H1 (cell line): ENCODE measurements around the gene TBC1D9B. TPM values are rescaled to one million over a fixed set of nuclear protein-coding genes. Genes with fewer than 3 reads are reported as not detected.

Experiments
- CTCF ChIA-PET: fragments of 300-600 bp; sonication (Branson Sonifier 250); formaldehyde crosslinking; loops from one replicate; lab custom pipeline; 2021; ENCODE audit not compliant: partially characterized antibody; lab: Charles Lee
- POLR2A ChIA-PET: fragments of 300-600 bp; sonication (Branson Sonifier 250); formaldehyde crosslinking; loops from one replicate; lab custom pipeline; 2021; ENCODE audit warnings: inconsistent platforms; ENCODE audit not compliant: partially characterized antibody; lab: Charles Lee
- DNase-seq, 2 experiments: peaks; one replicate each; pipeline versions ENCODE4 v3.0.0 to v3.0.0-alpha.2; 2010 to 2022; ENCODE audit warnings: low spot score in 2 of 2, low read depth in 1 of 2, mixed read lengths in 1 of 2
- FAIRE-seq: peaks from 2 replicates; lab custom pipeline; 2011; peaks lifted over from hg19 to GRCh38; lab: Jason Lieb, UNC
- H2AFZ ChIP-seq: 2 replicates; pipeline ENCODE4 v1.8.1; 2012; ENCODE audit warnings: low read length, inconsistent platforms
- H2AK5ac ChIP-seq: 2 replicates; pipeline ENCODE4 v1.6.1; 2013; ENCODE audit warnings: low read depth, low read length
- H2BK120ac ChIP-seq: replicated peaks from 2 replicates; pipeline ENCODE3; 2013; ENCODE audit warnings: low read depth, low read length, inconsistent platforms
- H2BK12ac ChIP-seq: 2 replicates; pipeline ENCODE4 v1.6.1; 2013; ENCODE audit warnings: low read depth, low read length
- H2BK15ac ChIP-seq: 2 replicates; pipeline ENCODE4 v1.6.1; 2013; ENCODE audit warnings: low read length
- H2BK20ac ChIP-seq: 2 replicates; pipeline ENCODE4 v1.6.1; 2013; ENCODE audit warnings: low read length
- H2BK5ac ChIP-seq: 2 replicates; pipeline ENCODE4 v1.6.1; 2013; ENCODE audit warnings: low read depth, low read length
- H3K14ac ChIP-seq: 2 replicates; pipeline ENCODE4 v1.6.1; 2013; ENCODE audit warnings: inconsistent platforms; ENCODE audit not compliant: insufficient read length
- H3K18ac ChIP-seq: 2 replicates; pipeline ENCODE4 v1.6.1; 2013; ENCODE audit warnings: low read length; ENCODE audit errors: extremely low read depth
- H3K23ac ChIP-seq: 2 replicates; pipeline ENCODE4 v1.6.1; 2013; ENCODE audit warnings: inconsistent platforms; ENCODE audit not compliant: insufficient read length
- H3K23me2 ChIP-seq: 2 replicates; pipeline ENCODE4 v1.6.1; 2013; ENCODE audit warnings: low read depth, low read length
- H3K27ac ChIP-seq: 2 replicates; pipeline ENCODE4 v1.6.1; 2011; ENCODE audit warnings: low read depth, low read length, inconsistent platforms
- H3K27me3 ChIP-seq, 4 experiments: replicated peaks in 1 of 4; 1 replicate in 1 of 4; 2 replicates in 3 of 4; pipeline versions ENCODE4 v1.6.1 to v1.8.1; 2011 to 2013; ENCODE audit warnings: low read length in 3 of 4, mild to moderate bottlenecking in 3 of 4, inconsistent platforms in 2 of 4, mixed read lengths in 2 of 4, moderate library complexity in 1 of 4; ENCODE audit not compliant: control insufficient read depth in 3 of 4, insufficient read depth in 3 of 4; ENCODE audit errors: extremely low read depth in 1 of 4
- H3K36me3 ChIP-seq, 4 experiments: 2 replicates each; pipeline versions ENCODE4 v1.6.1 to v1.8.1; 2011 to 2013; ENCODE audit warnings: mild to moderate bottlenecking in 4 of 4, low read length in 3 of 4, moderate library complexity in 2 of 4, control low read depth in 1 of 4, inconsistent platforms in 1 of 4; ENCODE audit not compliant: insufficient read depth in 4 of 4, control insufficient read depth in 2 of 4
- H3K4ac ChIP-seq: replicated peaks from 2 replicates; pipeline ENCODE3; 2013; ENCODE audit warnings: low read length, low read depth, mixed read lengths, inconsistent platforms; ENCODE audit not compliant: insufficient read length
- H3K4me1 ChIP-seq, 4 experiments: replicated peaks in 1 of 4; 1 replicate in 1 of 4; 2 replicates in 3 of 4; pipeline versions ENCODE4 v1.6.1 to v1.8.1; 2011 to 2013; ENCODE audit warnings: low read length in 3 of 4, inconsistent platforms in 2 of 4, mixed read lengths in 1 of 4; ENCODE audit not compliant: insufficient read depth in 4 of 4, control insufficient read depth in 3 of 4
- H3K4me2 ChIP-seq, 2 experiments: 2 replicates each; pipeline versions ENCODE4 v1.6.1 to v1.8.1; 2011 to 2013; ENCODE audit warnings: low read depth in 2 of 2, low read length in 2 of 2, control low read depth in 1 of 2, inconsistent platforms in 1 of 2, mild to moderate bottlenecking in 1 of 2; ENCODE audit not compliant: insufficient read depth in 1 of 2
- H3K4me3 ChIP-seq, 4 experiments: fragments of 200-600, 300-600 bp in 1 of 4; sonication (generic), shearing (Covaris generic), sonication (Bioruptor Twin) in 1 of 4; 2 replicates each; pipeline versions ENCODE4 v1.5.1 to v1.8.1; 2011 to 2016; ENCODE audit warnings: low read length in 4 of 4, low read depth in 3 of 4, control low read depth in 2 of 4, inconsistent platforms in 2 of 4, mild to moderate bottlenecking in 2 of 4, mixed read lengths in 1 of 4, moderate library complexity in 1 of 4; ENCODE audit not compliant: insufficient read depth in 2 of 4; ENCODE audit errors: extremely low read depth in 1 of 4
- H3K56ac ChIP-seq: replicated peaks from 2 replicates; pipeline ENCODE3; 2013; ENCODE audit warnings: low read depth, mild to moderate bottlenecking, mixed read lengths, low read length, inconsistent platforms; ENCODE audit not compliant: insufficient read length
- H3K79me1 ChIP-seq: 2 replicates; pipeline ENCODE4 v1.6.1; 2013; ENCODE audit warnings: low read depth, low read length, control low read depth
- H3K79me2 ChIP-seq, 2 experiments: 2 replicates each; pipeline versions ENCODE4 v1.6.1 to v1.8.1; 2012 to 2013; ENCODE audit warnings: low read length in 2 of 2, mild to moderate bottlenecking in 2 of 2, inconsistent platforms in 1 of 2; ENCODE audit not compliant: insufficient read depth in 2 of 2, control insufficient read depth in 1 of 2
- H3K9ac ChIP-seq, 4 experiments: replicated peaks in 1 of 4; 1 replicate in 1 of 4; 2 replicates in 3 of 4; pipeline versions ENCODE4 v1.6.1 to v1.8.1; 2011 to 2013; ENCODE audit warnings: low read depth in 3 of 4, low read length in 3 of 4, control low read depth in 2 of 4, mild to moderate bottlenecking in 2 of 4, moderate library complexity in 2 of 4, inconsistent platforms in 1 of 4; ENCODE audit errors: extremely low read depth in 1 of 4
- H3K9me3 ChIP-seq, 2 experiments: 2 replicates each; pipeline versions ENCODE4 v1.6.1 to v1.8.1; 2012 to 2013; ENCODE audit warnings: mild to moderate bottlenecking in 2 of 2, moderate library complexity in 2 of 2, control low read depth in 1 of 2, inconsistent platforms in 1 of 2, low read depth in 1 of 2, low read length in 1 of 2, mixed read lengths in 1 of 2; ENCODE audit not compliant: insufficient read depth in 2 of 2
- H4K20me1 ChIP-seq, 2 experiments: replicated peaks in 1 of 2; 2 replicates each; pipeline versions ENCODE3 to v1.8.1; 2011 to 2013; ENCODE audit warnings: inconsistent platforms in 2 of 2, low read length in 2 of 2, mild to moderate bottlenecking in 1 of 2; ENCODE audit not compliant: insufficient read depth in 2 of 2, control insufficient read depth in 1 of 2
- H4K5ac ChIP-seq: 2 replicates; pipeline ENCODE4 v1.6.1; 2013; ENCODE audit warnings: low read length, low read depth, mixed read lengths, inconsistent platforms; ENCODE audit not compliant: insufficient read length
- H4K8ac ChIP-seq: 2 replicates; pipeline ENCODE4 v1.8.0; 2013; ENCODE audit warnings: mild to moderate bottlenecking, moderate library complexity, low read length, inconsistent platforms; ENCODE audit not compliant: insufficient read depth; ENCODE audit errors: extremely low read depth
- H4K91ac ChIP-seq: replicated peaks from 2 replicates; pipeline ENCODE3; 2013; ENCODE audit warnings: low read length, mixed read lengths, inconsistent platforms; ENCODE audit not compliant: insufficient read length
- ATF3 ChIP-seq: IDR thresholded peaks from 2 replicates; pipeline ENCODE4 v1.6.1; 2011; ENCODE audit warnings: low read depth, mild to moderate bottlenecking, low read length; ENCODE audit not compliant: insufficient read depth
- BCL11A ChIP-seq, 2 experiments: IDR thresholded peaks; one replicate each; pipeline ENCODE4 v1.6.1; 2011; ENCODE audit warnings: low read depth in 2 of 2, low read length in 2 of 2, mild to moderate bottlenecking in 2 of 2
- CBX5 ChIP-seq: fragments of 300-800, 300-1000 bp; sonication (generic); IDR thresholded peaks from 2 replicates; pipeline ENCODE4 v1.7.1; 2016; ENCODE audit warnings: antibody characterized with exemption, low read length, low read depth
- FOSL1 ChIP-seq: IDR thresholded peaks from 2 replicates; pipeline ENCODE4 v1.6.1; 2011; ENCODE audit warnings: mild to moderate bottlenecking, low read depth, low read length, moderate library complexity; ENCODE audit not compliant: insufficient read depth
- GABPA ChIP-seq: IDR thresholded peaks from 2 replicates; pipeline ENCODE4 v1.6.1; 2011; ENCODE audit warnings: mild to moderate bottlenecking, low read length, moderate library complexity, borderline replicate concordance; ENCODE audit not compliant: insufficient read depth
- JUND ChIP-seq: IDR thresholded peaks from 2 replicates; pipeline ENCODE4 v1.6.1; 2011; ENCODE audit warnings: mild to moderate bottlenecking, improper control_type of control experiment, low read length
- KDM5A ChIP-seq: fragments of 200-600 bp; IDR thresholded peaks from 2 replicates; pipeline ENCODE4 v1.7.1; 2012; ENCODE audit warnings: mild to moderate bottlenecking, low read length, inconsistent platforms, mixed read lengths
- MAX ChIP-seq: IDR thresholded peaks from 2 replicates; pipeline ENCODE4 v1.6.1; 2012; ENCODE audit warnings: inconsistent platforms
- SP1 ChIP-seq: IDR thresholded peaks from 2 replicates; pipeline ENCODE4 v1.6.1; 2011; ENCODE audit warnings: low read depth, low read length
- SP2 ChIP-seq: IDR thresholded peaks from 2 replicates; pipeline ENCODE4 v1.6.1; 2012; ENCODE audit warnings: mild to moderate bottlenecking, low read length, inconsistent platforms
- SRF ChIP-seq: IDR thresholded peaks from 2 replicates; pipeline ENCODE4 v1.6.1; 2011; ENCODE audit warnings: mild to moderate bottlenecking, low read depth, low read length, moderate library complexity
- ZNF274 ChIP-seq: IDR thresholded peaks from 2 replicates; pipeline ENCODE4 v1.7.0; 2012; ENCODE audit warnings: low read length, borderline replicate concordance; ENCODE audit errors: extremely low read depth
- WGBS, 2 experiments: shearing (Covaris generic) in 1 of 2; methylation state at CpG; one replicate each; pipeline versions ENCODE4 v1.1.6 to v1.1.7; 2013 to 2015; ENCODE audit warnings: low lambda C conversion rate in 2 of 2, mixed read lengths in 2 of 2, inconsistent platforms in 1 of 2, low coverage in 1 of 2, missing lambda C conversion rate in 1 of 2; ENCODE audit not compliant: insufficient replicate concordance in 2 of 2, insufficient coverage in 1 of 2, insufficient read length in 1 of 2; ENCODE audit errors: extremely low coverage in 1 of 2, missing lambda C conversion rate in 1 of 2; 5-methylcytosine and 5-hydroxymethylcytosine counted together
- polyA plus RNA-seq, 7 experiments: library from polyadenylated mRNA; depleted of rRNA in 3 of 7; stranded (reverse) in 5 of 7; unstranded in 2 of 7; fragments of >200 nt in 5 of 7; fragments of 200-250 nt in 2 of 7; gene quantifications; 1 replicate in 5 of 7; 2 replicates in 1 of 7; 4 replicates in 1 of 7; pipeline versions ENCODE4 v1.2.1 to v1.2.3, GENCODE V29; 2011 to 2013; ENCODE audit warnings: missing spikeins in 2 of 7, mixed read lengths in 2 of 7
- total RNA-seq: library from RNA; stranded (reverse); fragmentation: NEBNext Ultra II Directional; extraction: Animal tissue kit (Norgen Biotek cat#: 25700); gene quantifications from 2 replicates; pipeline ENCODE4 v1.2.1, GENCODE V29; 2021

TBC1D9B gene
- total and polyA plus RNA-seq, 2 of the 8 experiments (the other 6 are each of a cell fraction or from before 2014, with no cell fraction given): 33.6 to 57.1 TPM

- ChIA-PET POLR2A (interaction anchor here (0.6 to 12.6 kb wide), 3 partner anchors 12 to 198 kb away, joined by 3 to 207 read pairs (median 5); partner anchors contain the start of genes LTC4S and MGAT4B), CTCF (interaction anchor here (0.6 to 2.8 kb wide), 5 partner anchors 9 to 219 kb away, joined by 3 to 23 read pairs (median 3); no protein-coding TSS in a partner anchor)
- no peak overlapping the region for H4K91ac ChIP-seq
- H3K56ac ChIP-seq: no peak overlapping the region
- H3K18ac ChIP-seq: peak overlapping the region; percentile 32; the same call in 1 of the 2 replicates
- H2AFZ ChIP-seq: no peak overlapping the region
- no peak overlapping the region for H3K9ac ChIP-seq
- H2AK5ac ChIP-seq: no peak overlapping the region
- H3K4ac ChIP-seq: no peak overlapping the region
- H4K20me1 ChIP-seq: no peaks in the 10 kb centered on the region
- H3K79me2 ChIP-seq: no peaks in the 10 kb centered on the region; a peak in 1 of 4 replicates
- peak overlapping the region in 1 of 2 experiments; percentile 42; a peak in 1 of 4 replicates for H3K4me2 ChIP-seq
- no peak overlapping the region for H2BK5ac ChIP-seq
- FAIRE-seq (no peak), DNase-seq (no peak)
- peaks cover 0 to 5% (median 0%) of the 10 kb centered on the region in 4 experiments; a peak in 1 of 8 replicates for H3K36me3 ChIP-seq
- H3K23ac ChIP-seq: no peak overlapping the region
- no peak overlapping the region for H3K4me3 ChIP-seq
- peaks cover 0 to 10% (median 6%) of the 10 kb centered on the region in 4 experiments; a peak in 6 of 7 replicates for H3K4me1 ChIP-seq
- H3K23me2 ChIP-seq: peaks cover 9% of the 10 kb centered on the region; the same call in 1 of the 2 replicates
- H3K14ac ChIP-seq: no peak overlapping the region
- H2BK20ac ChIP-seq: 0 out of 2 replicates have a peak overlapping the region, but pooled peaks have one; percentile 61
- H2BK12ac ChIP-seq: no peak overlapping the region
- no peak overlapping the region for H3K27ac ChIP-seq
- no peaks in the 10 kb centered on the region for H3K79me1 ChIP-seq
- WGBS, 2 experiments: 80% methylated on average over 5 of the region's 5 CpGs; no CpG with 5 or more reads in 1 of the 2 experiments
- peaks cover 0 to 5% (median 2%) of the 10 kb centered on the region in 4 experiments; a peak in 2 of 7 replicates for H3K27me3 ChIP-seq
- no peaks in the 10 kb centered on the region for H3K9me3 ChIP-seq
- H2BK15ac ChIP-seq: no peak overlapping the region
- no peak overlapping the region for H2BK120ac ChIP-seq
- no peak overlapping the region for H4K8ac ChIP-seq
- no peak overlapping the region for H4K5ac ChIP-seq
- TF ChIP-seq KDM5A: no peak
- TF ChIP-seq SP2: no peak
- no peak for TF ChIP-seq MAX
- no peak for TF ChIP-seq ZNF274
- TF ChIP-seq FOSL1: no peak
- TF ChIP-seq CBX5: no peak
- TF ChIP-seq ATF3: no peak
- TF ChIP-seq BCL11A (IDR thresholded peaks at IDR 0.05; ENCODE audit: low read depth in 2 of 2, low read length in 2 of 2): no peak
- TF ChIP-seq JUND: no peak
- TF ChIP-seq SP1: no peak
- TF ChIP-seq SRF: no peak
- TF ChIP-seq GABPA: no peak
Measured at GRCh38 chr5:179812997-179813607, 94.6 kb downstream of the TBC1D9B start.
